GM19238 (cell line): Measurements from ENCODE around the gene RAPGEF5.

Experiments
- DNase-seq: peaks from one replicate; pipeline ENCODE4 v3.0.0; 2011; ENCODE audit warnings: low spot score; ENCODE audit not compliant: insufficient read length

Gene RAPGEF5

GRCh38 chr7:22356701-22357310, at the start of gene RAPGEF5:
TSS of gene RAPGEF5 (minus strand) at chr7:22357154. CDS start at chr7:22357060, 94 bp downstream.
- peak; percentile 45 for DNase-seq

GRCh38 chr7:22406715-22407114, 49.8 kb upstream of the RAPGEF5 start:
- DNase-seq, result no peak

- DNase-seq, result no peak
Observed at GRCh38 chr7:22404421-22405023, 47.6 kb upstream of the RAPGEF5 start.

GRCh38 chr7:22403344-22403743, 46.4 kb upstream of the RAPGEF5 start:
- no peak for DNase-seq

- no peak for DNase-seq
Observed at GRCh38 chr7:22402250-22402649, 45.3 kb upstream of the RAPGEF5 start.

GRCh38 chr7:22400936-22401553, 44.1 kb upstream of the RAPGEF5 start:
- no peak for DNase-seq

- no peak for DNase-seq
Observed at GRCh38 chr7:22400150-22400814, 43.3 kb upstream of the RAPGEF5 start.

GRCh38 chr7:22399546-22399945, 42.6 kb upstream of the RAPGEF5 start:
- no peak for DNase-seq

GRCh38 chr7:22399091-22399490, 42.1 kb upstream of the RAPGEF5 start:
- DNase-seq, result no peak

GRCh38 chr7:22397981-22398380, 41.0 kb upstream of the RAPGEF5 start:
- no peak for DNase-seq

GRCh38 chr7:22395222-22395621, 38.3 kb upstream of the RAPGEF5 start:
- no peak for DNase-seq

GRCh38 chr7:22394739-22395138, 37.8 kb upstream of the RAPGEF5 start:
- DNase-seq, result no peak

- DNase-seq, result no peak
Observed at GRCh38 chr7:22393913-22394729, 37.2 kb upstream of the RAPGEF5 start.

- DNase-seq, result no peak
Observed at GRCh38 chr7:22390516-22390915, 33.6 kb upstream of the RAPGEF5 start.

GRCh38 chr7:22389892-22390291, 32.9 kb upstream of the RAPGEF5 start:
- DNase-seq, result no peak

GRCh38 chr7:22387583-22387982, 30.6 kb upstream of the RAPGEF5 start:
- DNase-seq, result no peak

GRCh38 chr7:22386865-22387264, 29.9 kb upstream of the RAPGEF5 start:
- peak; percentile 13 for DNase-seq

- DNase-seq, result no peak
Observed at GRCh38 chr7:22386206-22386858, 29.4 kb upstream of the RAPGEF5 start.

- no peak for DNase-seq
Observed at GRCh38 chr7:22385326-22385725, 28.4 kb upstream of the RAPGEF5 start.

- no peak for DNase-seq
Observed at GRCh38 chr7:22380333-22380732, 23.4 kb upstream of the RAPGEF5 start.
